ENCODE results near the gene CMYA5.

DNA sequence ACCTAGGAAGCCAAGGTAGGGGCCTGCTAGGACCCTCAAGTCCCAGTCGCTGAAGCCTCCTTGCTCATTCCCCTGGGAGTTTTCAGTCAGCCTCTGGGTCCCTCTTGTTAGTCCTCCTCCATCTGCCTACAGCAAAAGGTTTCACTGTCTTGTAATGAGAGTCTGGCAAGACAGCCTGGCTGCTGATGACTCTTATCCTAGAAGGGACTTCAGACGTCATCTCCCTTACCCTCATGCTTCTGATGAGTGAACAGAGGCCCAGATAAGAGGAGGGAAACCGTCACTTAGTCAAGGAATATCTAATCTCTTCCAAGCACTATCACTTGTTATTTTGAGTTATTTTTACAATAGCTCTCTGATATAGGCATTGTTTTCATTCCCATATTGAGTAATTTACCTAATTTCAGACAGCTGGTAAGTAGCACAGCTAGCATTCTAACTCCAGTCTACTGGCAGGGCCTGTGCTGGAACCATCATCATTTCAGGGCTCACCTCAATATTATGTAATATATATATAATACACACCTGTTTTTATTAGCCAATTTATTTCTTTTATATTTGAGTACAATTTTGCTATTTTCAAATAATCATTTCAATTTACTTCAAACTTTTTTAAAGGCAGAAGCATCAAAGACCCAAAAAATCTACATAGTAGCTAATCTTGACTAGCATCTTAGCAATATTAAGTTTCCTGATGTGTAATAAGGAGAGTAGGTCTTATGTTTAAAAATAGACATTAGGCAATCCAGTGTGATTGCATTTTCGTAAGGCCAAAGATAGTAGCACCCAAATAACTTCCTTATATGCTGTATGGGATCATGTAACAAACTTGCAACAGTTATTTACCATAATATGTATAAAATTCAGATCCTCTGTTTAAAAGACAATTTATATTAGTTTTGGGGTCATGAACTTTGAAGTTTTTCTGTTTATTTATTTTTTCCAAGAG lies 7.9 kb downstream of the CMYA5 start:
- TF ChIP-seq, protein P1, sequence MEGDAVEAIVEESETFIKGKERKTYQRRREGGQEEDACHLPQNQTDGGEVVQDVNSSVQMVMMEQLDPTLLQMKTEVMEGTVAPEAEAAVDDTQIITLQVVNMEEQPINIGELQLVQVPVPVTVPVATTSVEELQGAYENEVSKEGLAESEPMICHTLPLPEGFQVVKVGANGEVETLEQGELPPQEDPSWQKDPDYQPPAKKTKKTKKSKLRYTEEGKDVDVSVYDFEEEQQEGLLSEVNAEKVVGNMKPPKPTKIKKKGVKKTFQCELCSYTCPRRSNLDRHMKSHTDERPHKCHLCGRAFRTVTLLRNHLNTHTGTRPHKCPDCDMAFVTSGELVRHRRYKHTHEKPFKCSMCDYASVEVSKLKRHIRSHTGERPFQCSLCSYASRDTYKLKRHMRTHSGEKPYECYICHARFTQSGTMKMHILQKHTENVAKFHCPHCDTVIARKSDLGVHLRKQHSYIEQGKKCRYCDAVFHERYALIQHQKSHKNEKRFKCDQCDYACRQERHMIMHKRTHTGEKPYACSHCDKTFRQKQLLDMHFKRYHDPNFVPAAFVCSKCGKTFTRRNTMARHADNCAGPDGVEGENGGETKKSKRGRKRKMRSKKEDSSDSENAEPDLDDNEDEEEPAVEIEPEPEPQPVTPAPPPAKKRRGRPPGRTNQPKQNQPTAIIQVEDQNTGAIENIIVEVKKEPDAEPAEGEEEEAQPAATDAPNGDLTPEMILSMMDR (IDR thresholded peaks at IDR 0.05), result no peak
- no peak for TF ChIP-seq POLR2AphosphoS5 (IDR thresholded peaks at IDR 0.05)
